Measurements from ENCODE around the gene SHANK3. TPM values are rescaled to one million over a fixed set of nuclear protein-coding genes. Genes with fewer than 3 reads are reported as not detected.

SHANK3 gene
- total RNA-seq, 2 experiments from 2014 or later: 0.16 to 0.22 TPM

DNA sequence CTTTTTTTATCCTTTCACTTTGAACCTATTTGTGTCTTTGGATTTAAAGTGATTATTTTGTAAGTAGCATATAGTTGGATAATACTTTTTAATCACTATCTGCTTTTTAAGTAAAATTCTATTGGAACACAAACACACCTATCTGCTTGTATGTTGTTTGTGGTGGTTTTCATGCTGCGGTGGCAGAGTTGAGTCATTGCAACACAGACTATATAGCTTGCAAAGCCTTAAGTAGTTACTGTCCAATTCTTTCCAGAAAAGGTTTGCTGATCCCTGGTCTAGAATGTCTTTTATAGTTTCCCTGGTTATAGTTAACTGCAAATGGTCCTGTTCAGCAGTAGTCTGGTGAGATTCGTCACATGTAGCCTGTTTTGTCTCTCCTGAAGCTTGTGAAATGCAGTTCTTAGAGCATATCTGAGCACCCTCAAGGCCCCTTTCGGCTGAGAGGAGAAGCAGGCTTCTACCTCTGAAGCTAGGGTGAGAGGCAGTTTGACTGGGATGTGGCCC is 21.5 kb downstream of the SHANK3 start:
- Mint-ChIP-seq H3K9me3 (no peaks in the 10 kb centered on the region), H3K4me3 (no peak overlapping the region), H3K27me3 (peaks cover 1% of the 10 kb centered on the region), H3K4me1 (ENCODE audit: low read depth) (no peaks in the 10 kb centered on the region), H3K36me3 (ENCODE audit: low read depth) (no peaks in the 10 kb centered on the region), H3K27ac (no peak overlapping the region)
- ATAC-seq (no peak), DNase-seq (peak; percentile 20)
- ChIA-PET POLR2A (interaction anchor here (1.2 kb wide), 1 partner anchor 9 kb away, joined by 3 read pairs; no protein-coding TSS in a partner anchor), CTCF (interaction anchor here (1.1 kb wide), 1 partner anchor 73 kb away, joined by 3 read pairs; no protein-coding TSS in a partner anchor)
- intact Hi-C loops (cut with micrococcal nuclease): no loop called here
- TF ChIP-seq, protein P1, sequence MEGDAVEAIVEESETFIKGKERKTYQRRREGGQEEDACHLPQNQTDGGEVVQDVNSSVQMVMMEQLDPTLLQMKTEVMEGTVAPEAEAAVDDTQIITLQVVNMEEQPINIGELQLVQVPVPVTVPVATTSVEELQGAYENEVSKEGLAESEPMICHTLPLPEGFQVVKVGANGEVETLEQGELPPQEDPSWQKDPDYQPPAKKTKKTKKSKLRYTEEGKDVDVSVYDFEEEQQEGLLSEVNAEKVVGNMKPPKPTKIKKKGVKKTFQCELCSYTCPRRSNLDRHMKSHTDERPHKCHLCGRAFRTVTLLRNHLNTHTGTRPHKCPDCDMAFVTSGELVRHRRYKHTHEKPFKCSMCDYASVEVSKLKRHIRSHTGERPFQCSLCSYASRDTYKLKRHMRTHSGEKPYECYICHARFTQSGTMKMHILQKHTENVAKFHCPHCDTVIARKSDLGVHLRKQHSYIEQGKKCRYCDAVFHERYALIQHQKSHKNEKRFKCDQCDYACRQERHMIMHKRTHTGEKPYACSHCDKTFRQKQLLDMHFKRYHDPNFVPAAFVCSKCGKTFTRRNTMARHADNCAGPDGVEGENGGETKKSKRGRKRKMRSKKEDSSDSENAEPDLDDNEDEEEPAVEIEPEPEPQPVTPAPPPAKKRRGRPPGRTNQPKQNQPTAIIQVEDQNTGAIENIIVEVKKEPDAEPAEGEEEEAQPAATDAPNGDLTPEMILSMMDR (IDR thresholded peaks at IDR 0.05): no peak

DNA sequence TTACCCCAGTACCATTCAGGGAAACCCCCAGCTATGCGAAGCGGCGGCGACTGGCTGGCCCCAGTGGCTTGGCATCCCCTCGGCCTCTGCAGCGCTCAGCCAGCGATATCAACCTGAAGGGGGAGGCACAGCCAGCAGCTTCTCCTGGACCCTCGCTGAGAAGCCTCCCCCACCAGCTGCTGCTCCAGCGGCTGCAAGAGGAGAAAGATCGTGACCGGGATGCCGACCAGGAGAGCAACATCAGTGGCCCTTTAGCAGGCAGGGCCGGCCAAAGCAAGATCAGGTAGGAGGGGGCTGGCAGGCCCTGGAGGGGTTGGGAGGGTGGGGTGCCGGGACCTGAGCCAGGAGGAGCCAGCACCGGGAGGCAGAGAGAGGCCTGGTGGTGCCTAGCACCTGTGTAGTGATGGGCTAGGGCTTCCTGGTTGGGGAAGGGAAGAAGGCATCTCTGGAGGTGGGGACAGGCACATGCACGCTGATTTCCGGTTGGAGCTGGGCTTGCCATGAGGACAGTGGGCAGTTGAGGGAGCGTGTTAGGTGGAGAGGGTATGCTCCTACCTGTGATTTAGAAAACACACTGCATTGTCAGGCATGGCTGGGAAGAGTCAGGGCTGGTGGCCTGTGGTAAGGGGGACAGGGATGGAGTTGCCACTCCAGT is 22.3 kb downstream of the SHANK3 start:
- intact Hi-C loops (cut with micrococcal nuclease): no loop called here
- no peaks in the 10 kb centered on the region for H3K4me1 Mint-ChIP-seq (ENCODE audit: low read depth)
- H3K4me3 Mint-ChIP-seq: no peak overlapping the region
- CTCF ChIA-PET: no interaction called here
- ATAC-seq (no peak), DNase-seq (no peak)
- TF ChIP-seq, protein P1 (IDR thresholded peaks at IDR 0.05): no peak
- H3K27me3 Mint-ChIP-seq: peaks cover 1% of the 10 kb centered on the region
- POLR2A ChIA-PET: no interaction called here
- H3K36me3 Mint-ChIP-seq (ENCODE audit: low read depth): no peaks in the 10 kb centered on the region
- no peaks in the 10 kb centered on the region for H3K9me3 Mint-ChIP-seq
- H3K27ac Mint-ChIP-seq: no peak overlapping the region

DNA sequence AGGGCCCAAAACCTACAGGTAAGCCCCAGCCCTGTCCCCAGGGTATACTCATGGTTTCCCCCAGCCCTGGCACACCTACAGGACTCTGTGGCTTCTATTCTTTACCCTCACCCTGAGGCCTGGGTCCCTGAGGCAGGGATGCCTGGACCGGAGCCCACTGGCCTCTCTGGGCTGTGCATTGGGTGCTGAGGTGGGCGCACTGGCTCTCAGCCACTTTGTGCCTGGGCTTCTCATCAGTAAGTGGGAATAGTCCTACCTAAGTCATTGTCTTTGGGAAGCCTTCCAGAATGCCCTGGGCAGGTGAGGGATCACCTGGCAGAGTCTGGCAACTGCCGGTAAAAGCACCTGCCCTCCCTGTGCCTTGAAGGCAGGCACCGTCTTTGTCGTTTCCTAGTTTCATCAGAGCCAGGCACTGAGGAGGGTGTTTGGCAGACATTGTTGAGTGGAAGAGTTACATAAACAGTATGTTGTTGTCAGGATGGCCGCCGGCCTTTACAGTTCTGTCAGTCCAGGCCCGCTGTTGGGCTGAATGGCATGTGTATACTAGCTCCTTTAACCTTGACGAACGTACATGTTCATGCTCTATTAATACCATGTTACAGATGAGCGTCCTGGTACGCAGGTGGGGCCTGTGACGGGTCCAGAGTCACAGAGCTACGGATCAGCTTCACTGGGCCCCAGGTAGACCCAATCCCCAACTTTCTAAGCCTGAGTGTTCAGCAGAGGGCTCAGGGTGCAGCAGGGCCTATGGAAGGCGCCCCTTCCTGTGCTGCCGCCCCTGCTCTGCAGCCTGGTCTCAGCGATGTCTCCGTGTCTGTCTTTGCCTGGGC is 23.0 kb downstream of the SHANK3 start:
- POLR2A ChIA-PET: no interaction called here
- H3K27ac Mint-ChIP-seq: no peak overlapping the region
- no peak for ATAC-seq

DNA sequence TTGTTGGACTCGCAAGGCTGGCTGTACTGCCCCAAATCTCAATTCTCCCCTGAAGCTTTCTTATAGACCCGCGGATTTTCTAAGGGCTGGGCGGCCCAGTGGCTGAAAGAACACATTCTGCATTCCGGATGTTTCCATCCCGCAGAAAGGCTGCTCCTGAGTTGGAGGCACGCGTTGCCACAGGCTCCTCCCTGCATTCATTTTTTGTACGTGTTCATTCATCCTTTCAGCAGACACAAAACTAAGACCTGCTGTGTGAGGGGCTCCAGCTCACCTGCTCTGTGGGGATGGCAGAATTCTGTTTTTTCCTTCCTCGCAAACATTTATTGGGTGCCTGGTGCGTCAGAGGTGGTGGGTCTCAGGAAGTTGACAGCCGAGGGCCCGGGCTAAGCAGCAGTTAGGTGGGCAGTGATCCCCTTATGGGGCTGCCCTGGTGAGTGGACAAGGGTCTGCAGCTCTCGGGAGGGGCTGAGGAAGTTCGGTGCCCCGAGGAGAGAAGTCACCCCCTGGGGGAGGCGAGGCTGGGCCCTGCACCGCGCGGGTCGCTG is 23.7 kb downstream of the SHANK3 start:
- no peaks in the 10 kb centered on the region for H3K36me3 Mint-ChIP-seq (ENCODE audit: low read depth)

More for the DNA sequence above, 23.0 kb downstream of the SHANK3 start:
- H3K36me3 Mint-ChIP-seq (ENCODE audit: low read depth): no peaks in the 10 kb centered on the region
- H3K4me3 Mint-ChIP-seq: no peak overlapping the region
- intact Hi-C loops (cut with micrococcal nuclease): no loop called here
- DNase-seq: no peak
- TF ChIP-seq, protein P1 (IDR thresholded peaks at IDR 0.05): no peak
- H3K9me3 Mint-ChIP-seq: no peaks in the 10 kb centered on the region
- no peaks in the 10 kb centered on the region for H3K4me1 Mint-ChIP-seq (ENCODE audit: low read depth)
- CTCF ChIA-PET: interaction anchor here (1.1 to 1.2 kb wide), 2 partner anchors 54 to 170 kb away, joined by 3 read pairs; partner anchors contain the start of gene SCO2
- peaks cover 1% of the 10 kb centered on the region for H3K27me3 Mint-ChIP-seq

More for the DNA sequence above, 23.7 kb downstream of the SHANK3 start:
- intact Hi-C loops (cut with micrococcal nuclease): no loop called here
- Mint-ChIP-seq H3K27ac (no peak overlapping the region), H3K4me3 (no peak overlapping the region), H3K9me3 (no peaks in the 10 kb centered on the region), H3K27me3 (peaks cover 1% of the 10 kb centered on the region), H3K4me1 (ENCODE audit: low read depth) (no peaks in the 10 kb centered on the region)
- CTCF ChIA-PET: interaction anchor here (1.1 to 1.2 kb wide), 2 partner anchors 54 to 171 kb away, joined by 3 read pairs; partner anchors contain the start of gene SCO2
- TF ChIP-seq, protein P1 (IDR thresholded peaks at IDR 0.05): no peak
- ATAC-seq: no peak
- DNase-seq: no peak
- POLR2A ChIA-PET: no interaction called here
